Body of pancreas (tissue), 4 donors: Measurements from ENCODE around the gene BLM.

ENCODE experiments used
- CTCF ChIP-seq, 7 experiments: fragments of 450-650 bp in 4 of 7; fragments of 200-600 bp in 3 of 7; sonication (generic) in 3 of 7; IDR thresholded peaks; one replicate each; pipeline ENCODE4 v1.5.1; 2016 to 2019; ENCODE audit warnings: antibody characterized with exemption in 7 of 7
- POLR2A ChIP-seq, 3 donors: fragments of 450-650 bp; IDR thresholded peaks; one replicate each; pipeline ENCODE4 v1.6.1; 2016; ENCODE audit warnings: antibody characterized with exemption in 3 of 3, mild to moderate bottlenecking in 2 of 3

GRCh38 chr15:90838139-90838538 lies 121.0 kb downstream of the BLM start:
- TF ChIP-seq CTCF (IDR thresholded peaks at IDR 0.05) (no peak), POLR2A (IDR thresholded peaks at IDR 0.05) (no peak)
